Measurements from ENCODE around the gene RFPL4A. TPM values are rescaled to one million over a fixed set of nuclear protein-coding genes. Genes with fewer than 3 reads are reported as not detected.

The RFPL4A gene
- total and polyA plus RNA-seq, 4 donors, result not detected

DNA sequence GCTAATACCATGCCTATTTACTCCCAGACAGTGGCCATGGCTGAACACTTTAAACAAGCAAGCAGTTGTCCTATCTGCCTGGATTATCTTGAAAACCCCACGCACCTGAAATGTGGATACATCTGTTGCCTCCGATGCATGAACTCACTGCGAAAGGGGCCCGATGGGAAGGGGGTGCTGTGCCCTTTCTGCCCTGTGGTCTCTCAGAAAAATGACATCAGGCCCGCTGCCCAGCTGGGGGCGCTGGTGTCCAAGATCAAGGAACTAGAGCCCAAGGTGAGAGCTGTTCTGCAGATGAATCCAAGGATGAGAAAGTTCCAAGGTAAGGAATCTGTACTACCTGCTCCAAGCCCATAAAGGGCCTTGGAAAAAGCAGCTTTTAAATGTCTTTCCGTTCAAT lies 18.6 kb downstream of the RFPL4A start:
- no peak overlapping the region for H3K4me3 ChIP-seq
- H3K9me3 ChIP-seq (ENCODE audit: control insufficient read depth in 4 of 4, insufficient read depth in 3 of 4, low read length in 3 of 4), result no peaks in the 10 kb centered on the region
- H3K27me3 ChIP-seq (ENCODE audit: control insufficient read depth in 3 of 3, insufficient read depth in 3 of 3, low read length in 2 of 3), result no peaks in the 10 kb centered on the region
- H3K9ac ChIP-seq (ENCODE audit: insufficient read depth in 1 of 2, low read length in 2 of 2), result no peak overlapping the region
- 28 to 35% methylated on average over 7 of the region's 7 CpGs for WGBS, 2 donors
- DNase-seq (no peak), ATAC-seq (ENCODE audit: insufficient read depth, low FRiP score) (no peak)
- H3K36me3 ChIP-seq (ENCODE audit: control insufficient read depth in 4 of 4, insufficient read depth in 4 of 4, low read length in 4 of 4), result no peaks in the 10 kb centered on the region
- TF ChIP-seq, protein P1, sequence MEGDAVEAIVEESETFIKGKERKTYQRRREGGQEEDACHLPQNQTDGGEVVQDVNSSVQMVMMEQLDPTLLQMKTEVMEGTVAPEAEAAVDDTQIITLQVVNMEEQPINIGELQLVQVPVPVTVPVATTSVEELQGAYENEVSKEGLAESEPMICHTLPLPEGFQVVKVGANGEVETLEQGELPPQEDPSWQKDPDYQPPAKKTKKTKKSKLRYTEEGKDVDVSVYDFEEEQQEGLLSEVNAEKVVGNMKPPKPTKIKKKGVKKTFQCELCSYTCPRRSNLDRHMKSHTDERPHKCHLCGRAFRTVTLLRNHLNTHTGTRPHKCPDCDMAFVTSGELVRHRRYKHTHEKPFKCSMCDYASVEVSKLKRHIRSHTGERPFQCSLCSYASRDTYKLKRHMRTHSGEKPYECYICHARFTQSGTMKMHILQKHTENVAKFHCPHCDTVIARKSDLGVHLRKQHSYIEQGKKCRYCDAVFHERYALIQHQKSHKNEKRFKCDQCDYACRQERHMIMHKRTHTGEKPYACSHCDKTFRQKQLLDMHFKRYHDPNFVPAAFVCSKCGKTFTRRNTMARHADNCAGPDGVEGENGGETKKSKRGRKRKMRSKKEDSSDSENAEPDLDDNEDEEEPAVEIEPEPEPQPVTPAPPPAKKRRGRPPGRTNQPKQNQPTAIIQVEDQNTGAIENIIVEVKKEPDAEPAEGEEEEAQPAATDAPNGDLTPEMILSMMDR (IDR thresholded peaks at IDR 0.05; ENCODE audit: control extremely low read depth, extremely low read depth), result no peak
- no peaks in the 10 kb centered on the region for H3K4me1 ChIP-seq (ENCODE audit: control insufficient read depth in 5 of 5, insufficient read depth in 5 of 5, low read length in 5 of 5)
- no peak overlapping the region for H3K27ac ChIP-seq (ENCODE audit: low read depth in 1 of 2, low read length in 1 of 2)

DNA sequence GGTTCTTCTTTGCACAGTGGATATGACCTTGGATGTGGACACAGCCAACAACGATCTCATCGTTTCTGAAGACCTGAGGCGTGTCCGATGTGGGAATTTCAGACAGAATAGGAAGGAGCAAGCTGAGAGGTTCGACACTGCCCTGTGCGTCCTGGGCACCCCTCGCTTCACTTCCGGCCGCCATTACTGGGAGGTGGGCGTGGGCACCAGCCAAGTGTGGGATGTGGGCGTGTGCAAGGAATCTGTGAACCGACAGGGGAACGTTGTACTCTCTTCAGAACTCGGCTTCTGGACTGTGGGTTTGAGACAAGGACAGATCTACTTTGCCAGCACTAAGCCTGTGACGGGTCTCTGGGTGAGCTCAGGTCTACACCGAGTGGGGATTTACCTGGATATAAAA lies 19.4 kb downstream of the RFPL4A start:
- Histone ChIP-seq H3K36me3 (ENCODE audit: control insufficient read depth in 4 of 4, insufficient read depth in 4 of 4, low read length in 4 of 4) (no peaks in the 10 kb centered on the region), H3K4me3 (no peak overlapping the region), H3K9me3 (ENCODE audit: control insufficient read depth in 4 of 4, insufficient read depth in 3 of 4, low read length in 3 of 4) (no peaks in the 10 kb centered on the region), H3K9ac (ENCODE audit: insufficient read depth in 1 of 2, low read length in 2 of 2) (no peak overlapping the region), H3K4me1 (ENCODE audit: control insufficient read depth in 5 of 5, insufficient read depth in 5 of 5, low read length in 5 of 5) (no peaks in the 10 kb centered on the region), H3K27ac (ENCODE audit: low read depth in 1 of 2, low read length in 1 of 2) (no peak overlapping the region), H3K27me3 (ENCODE audit: control insufficient read depth in 3 of 3, insufficient read depth in 3 of 3, low read length in 2 of 3) (no peaks in the 10 kb centered on the region)
- ATAC-seq (ENCODE audit: insufficient read depth, low FRiP score), result no peak
- WGBS, 2 donors, result 82 to 86% methylated on average over 16 of the region's 16 CpGs
- TF ChIP-seq, protein P1 (IDR thresholded peaks at IDR 0.05; ENCODE audit: control extremely low read depth, extremely low read depth), result no peak
- DNase-seq, result no peak

DNA sequence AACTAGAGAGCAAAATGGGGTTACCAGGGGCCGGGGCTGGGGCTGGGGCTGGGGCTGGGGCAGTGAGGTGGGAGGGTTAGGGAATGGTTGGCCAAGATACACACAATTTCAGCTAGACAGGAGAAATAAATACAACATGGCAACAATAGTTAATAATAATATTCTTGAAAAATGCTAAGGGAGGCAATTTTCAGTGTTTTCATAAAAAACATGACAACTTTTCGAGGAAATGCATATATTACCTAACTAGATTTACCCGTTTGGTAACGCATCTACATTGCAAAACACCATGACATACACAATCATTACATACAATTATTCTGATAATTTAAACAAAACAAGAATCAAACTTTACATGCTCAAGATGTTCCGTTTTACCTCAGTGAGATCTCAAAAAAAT lies 22.2 kb downstream of the RFPL4A start:
- H3K27me3 ChIP-seq (ENCODE audit: control insufficient read depth in 3 of 3, insufficient read depth in 3 of 3, low read length in 2 of 3), result no peaks in the 10 kb centered on the region
- ATAC-seq (ENCODE audit: insufficient read depth, low FRiP score), result no peak
- TF ChIP-seq, protein P1 (IDR thresholded peaks at IDR 0.05; ENCODE audit: control extremely low read depth, extremely low read depth), result no peak
- H3K4me3 ChIP-seq, result no peak overlapping the region
- no peaks in the 10 kb centered on the region for H3K4me1 ChIP-seq (ENCODE audit: control insufficient read depth in 5 of 5, insufficient read depth in 5 of 5, low read length in 5 of 5)
- no peak overlapping the region for H3K9ac ChIP-seq (ENCODE audit: insufficient read depth in 1 of 2, low read length in 2 of 2)
- 77 to 79% methylated on average over 5 of the region's 5 CpGs for WGBS, 2 donors
- H3K9me3 ChIP-seq (ENCODE audit: control insufficient read depth in 4 of 4, insufficient read depth in 3 of 4, low read length in 3 of 4), result peaks cover 0 to 2% (median 0%) of the 10 kb centered on the region in 4 donors
- no peaks in the 10 kb centered on the region for H3K36me3 ChIP-seq (ENCODE audit: control insufficient read depth in 4 of 4, insufficient read depth in 4 of 4, low read length in 4 of 4)
- H3K27ac ChIP-seq (ENCODE audit: low read depth in 1 of 2, low read length in 1 of 2), result no peak overlapping the region
- no peak for DNase-seq

DNA sequence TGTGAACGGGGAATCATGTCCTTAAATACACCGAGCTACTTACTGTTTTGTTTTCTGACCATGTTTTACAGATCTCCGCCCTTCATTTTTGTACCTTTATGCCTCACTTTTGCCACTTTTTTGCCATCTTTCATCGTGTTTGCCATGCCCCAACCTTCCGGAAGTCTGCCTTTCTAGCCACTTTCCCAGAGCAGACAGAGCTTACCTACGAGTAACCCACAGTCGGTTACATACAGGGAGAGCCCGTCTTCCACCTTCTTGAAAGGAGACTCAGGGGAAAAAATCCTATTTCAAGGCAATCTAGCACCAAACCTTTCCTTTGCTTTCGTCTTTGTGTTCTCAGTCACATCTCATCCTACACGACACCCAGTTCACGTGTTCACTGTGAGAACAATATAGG lies 36.1 kb downstream of the RFPL4A start:
- WGBS, 2 donors, result 90% methylated on average over 11 of the region's 11 CpGs
- DNase-seq, result no peak
- H3K36me3 ChIP-seq (ENCODE audit: control insufficient read depth in 4 of 4, insufficient read depth in 4 of 4, low read length in 4 of 4), result no peaks in the 10 kb centered on the region

More for the DNA sequence above, 36.1 kb downstream of the RFPL4A start:
- Histone ChIP-seq H3K9me3 (ENCODE audit: control insufficient read depth in 4 of 4, insufficient read depth in 3 of 4, low read length in 3 of 4) (no peaks in the 10 kb centered on the region), H3K9ac (ENCODE audit: insufficient read depth in 1 of 2, low read length in 2 of 2) (no peak overlapping the region), H3K4me1 (ENCODE audit: control insufficient read depth in 5 of 5, insufficient read depth in 5 of 5, low read length in 5 of 5) (no peaks in the 10 kb centered on the region), H3K27ac (ENCODE audit: low read depth in 1 of 2, low read length in 1 of 2) (no peak overlapping the region), H3K27me3 (ENCODE audit: control insufficient read depth in 3 of 3, insufficient read depth in 3 of 3, low read length in 2 of 3) (no peaks in the 10 kb centered on the region), H3K4me3 (no peak overlapping the region)
- no peak for ATAC-seq (ENCODE audit: insufficient read depth, low FRiP score)
- TF ChIP-seq, protein P1 (IDR thresholded peaks at IDR 0.05; ENCODE audit: control extremely low read depth, extremely low read depth), result no peak

All from lung (tissue), 12 donors.